HG03196 (cell line): ENCODE measurements around the gene EGFL6.
A peak's percentile ranks its signal among the peaks of the same experiment; 100 is the strongest.

Source experiments
- ATAC-seq: cut with Tn5 transposase; IDR thresholded peaks from one replicate; pipeline ENCODE4 v1.9.1; 2021; ENCODE audit not compliant: unreplicated experiment

Gene EGFL6

DNA sequence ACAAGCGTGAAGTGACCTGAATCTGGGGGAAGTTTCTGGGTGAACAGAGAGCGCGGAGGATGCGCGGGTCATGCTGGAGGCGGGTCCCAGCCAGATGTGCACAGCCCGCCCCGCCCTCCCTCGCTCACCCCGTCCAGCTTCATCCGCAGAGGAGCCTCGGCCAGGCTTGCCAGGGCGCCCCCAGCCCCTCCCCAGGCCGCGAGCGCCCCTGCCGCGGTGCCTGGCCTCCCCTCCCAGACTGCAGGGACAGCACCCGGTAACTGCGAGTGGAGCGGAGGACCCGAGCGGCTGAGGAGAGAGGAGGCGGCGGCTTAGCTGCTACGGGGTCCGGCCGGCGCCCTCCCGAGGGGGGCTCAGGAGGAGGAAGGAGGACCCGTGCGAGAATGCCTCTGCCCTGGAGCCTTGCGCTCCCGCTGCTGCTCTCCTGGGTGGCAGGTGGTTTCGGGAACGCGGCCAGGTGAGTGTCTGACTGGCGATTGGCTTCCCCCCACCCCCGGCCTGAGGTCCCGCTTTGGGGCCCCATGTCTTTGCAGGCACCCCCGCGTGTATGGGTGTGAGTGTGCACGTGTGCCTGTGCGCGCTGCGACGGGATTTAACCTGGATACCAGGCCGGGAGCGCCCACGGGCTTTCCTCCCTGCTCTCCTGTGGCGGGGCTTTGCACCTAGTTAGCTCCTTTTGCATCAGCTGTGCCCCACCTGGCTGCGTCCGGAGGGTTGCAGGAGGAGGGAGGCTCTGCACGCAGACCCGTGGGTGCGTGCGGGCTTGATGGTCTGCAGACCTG is at the start of gene EGFL6:
EGFL6 (plus strand) TSS at position 123 of the 782 bp plus-strand sequence; CDS start at position 384, 261 bp downstream.
- ATAC-seq = no peak

DNA sequence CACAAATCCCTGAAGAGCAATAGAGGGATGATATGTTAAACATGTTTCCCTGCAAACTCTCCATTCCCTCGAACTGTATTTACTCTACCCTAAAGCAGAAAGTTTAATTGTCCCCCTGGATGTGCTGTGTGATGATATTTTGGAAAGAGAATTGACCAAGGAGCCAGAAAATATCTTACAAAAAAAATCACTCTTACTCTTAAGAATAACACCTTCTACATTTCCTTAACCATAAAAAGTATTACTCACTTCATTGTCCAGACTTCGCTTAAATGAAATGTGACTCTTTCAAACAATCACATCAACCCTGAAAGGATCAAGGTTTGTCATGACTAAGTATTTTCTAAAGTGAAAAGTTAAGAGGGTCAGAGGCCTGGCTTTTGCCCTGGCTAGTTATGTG is 49.0 kb upstream of the EGFL6 start:
- no peak for ATAC-seq

GRCh38 chrX:13520936-13521335 is 48.5 kb upstream of the EGFL6 start:
- no peak for ATAC-seq

GRCh38 chrX:13522811-13523210 is 46.6 kb upstream of the EGFL6 start:
- ATAC-seq = no peak

DNA sequence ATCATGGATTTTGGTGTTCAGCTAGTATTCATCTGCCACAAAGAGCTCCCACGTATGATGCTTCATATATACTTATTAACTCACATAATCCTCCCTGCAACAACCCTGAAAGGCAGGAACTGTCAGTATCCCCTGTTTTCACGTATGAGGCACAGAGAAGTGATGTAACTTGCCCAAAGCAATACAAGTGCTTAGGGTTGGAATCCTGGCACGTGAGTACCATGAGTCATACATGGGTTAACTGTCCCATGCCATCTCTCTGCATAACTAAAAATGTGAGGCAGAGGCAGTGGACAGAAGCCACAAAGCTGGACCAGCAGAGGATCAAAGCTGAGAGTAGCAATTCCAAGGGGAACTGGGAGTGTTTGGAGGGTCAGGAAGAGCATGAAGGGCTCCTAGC is 35.7 kb upstream of the EGFL6 start:
- ATAC-seq = no peak

DNA sequence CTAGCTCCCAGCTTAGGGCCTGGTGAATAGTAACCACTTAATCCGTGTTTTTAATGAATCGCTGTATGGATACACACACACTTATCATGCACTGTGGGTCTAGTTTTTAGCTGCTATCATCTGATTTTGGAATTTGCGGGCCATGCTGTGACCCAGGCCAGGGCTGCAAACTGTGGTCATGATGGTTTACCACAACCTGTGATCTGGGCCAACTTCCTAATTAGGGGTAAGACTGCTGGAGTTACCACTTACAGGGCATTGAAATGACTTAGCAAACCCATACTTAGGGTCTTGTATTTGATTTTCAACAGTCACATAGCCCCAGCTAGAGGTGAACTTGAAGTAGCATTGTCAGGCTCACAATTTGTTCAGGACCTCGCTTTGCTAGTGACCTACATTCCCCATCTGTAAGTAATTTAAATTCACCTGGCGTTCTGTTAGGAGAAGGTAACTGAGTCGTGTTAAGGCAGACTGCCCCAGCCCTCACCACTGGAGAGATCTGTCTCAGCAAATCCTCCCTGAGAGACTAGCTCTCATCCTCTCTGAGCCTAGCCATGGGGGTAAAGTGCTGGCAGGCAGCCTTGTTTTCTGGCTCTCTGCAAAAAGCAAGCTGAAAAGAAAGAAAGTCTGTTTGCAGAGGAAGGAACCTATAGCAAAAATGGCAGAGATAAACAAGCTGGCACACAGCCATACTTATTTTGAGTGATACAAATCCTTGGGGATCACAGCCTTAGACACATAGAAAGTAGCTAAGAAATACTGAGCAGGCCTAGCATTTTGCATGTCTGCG is 33.8 kb upstream of the EGFL6 start:
- no peak for ATAC-seq

DNA sequence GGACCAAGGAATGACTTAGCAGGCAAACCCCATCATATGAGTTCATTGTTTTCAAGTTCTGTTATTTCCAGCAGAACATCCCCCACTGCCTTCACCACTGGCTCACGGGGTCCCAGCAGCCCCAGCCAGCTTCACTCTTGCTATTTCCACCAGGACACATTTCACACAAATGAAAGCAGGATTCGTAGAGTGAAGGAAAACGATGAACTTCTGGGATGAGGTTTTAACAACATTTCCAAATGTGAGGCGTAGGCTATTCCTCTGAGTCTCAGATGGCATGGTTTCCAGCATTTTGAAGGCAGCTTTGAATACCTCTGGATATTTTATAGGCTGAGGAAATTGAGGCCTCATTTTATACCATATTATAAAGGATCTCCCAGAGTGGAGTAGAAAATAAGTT is 32.9 kb upstream of the EGFL6 start:
- no peak for ATAC-seq

DNA sequence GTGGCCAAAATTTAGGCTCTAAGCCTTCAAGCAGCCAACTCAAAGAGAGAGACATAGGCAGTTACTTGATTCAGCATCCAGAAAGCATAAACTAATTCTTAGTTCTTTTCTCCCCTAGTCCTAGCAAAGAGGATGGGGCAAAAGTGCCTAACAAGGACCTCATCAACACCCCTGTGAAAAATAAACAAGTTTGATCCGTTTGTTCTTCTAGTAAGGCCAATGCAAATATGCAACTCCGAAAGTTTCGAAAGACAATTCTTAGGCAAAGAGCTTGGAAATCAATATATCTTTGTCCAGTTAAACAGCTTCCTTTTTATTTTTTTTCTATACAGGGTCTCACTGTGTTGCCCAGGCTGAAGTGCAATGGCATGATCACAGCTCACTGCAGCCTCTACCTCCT is 31.0 kb upstream of the EGFL6 start:
- ATAC-seq = no peak

GRCh38 chrX:13540602-13541001 is 28.8 kb upstream of the EGFL6 start:
- no peak for ATAC-seq

DNA sequence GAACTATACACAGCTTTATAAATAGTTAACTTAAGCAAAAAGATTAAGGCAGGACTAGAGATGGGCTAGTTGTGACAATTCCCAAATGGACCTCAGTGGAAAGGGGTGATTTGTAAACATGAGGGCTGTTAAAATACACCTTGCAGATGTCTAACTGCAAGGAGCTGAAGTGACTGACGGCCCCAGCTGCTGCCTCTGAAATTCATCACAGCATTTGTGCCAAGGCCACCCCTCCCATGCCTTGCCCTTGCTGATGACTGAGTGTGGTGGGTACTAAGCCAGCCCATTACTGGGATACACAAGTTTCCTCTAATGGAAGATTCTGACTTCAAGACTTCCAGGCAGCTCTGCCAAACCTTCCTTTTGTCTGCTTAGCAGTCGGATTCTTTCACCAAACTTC is 23.7 kb upstream of the EGFL6 start:
- no peak for ATAC-seq

DNA sequence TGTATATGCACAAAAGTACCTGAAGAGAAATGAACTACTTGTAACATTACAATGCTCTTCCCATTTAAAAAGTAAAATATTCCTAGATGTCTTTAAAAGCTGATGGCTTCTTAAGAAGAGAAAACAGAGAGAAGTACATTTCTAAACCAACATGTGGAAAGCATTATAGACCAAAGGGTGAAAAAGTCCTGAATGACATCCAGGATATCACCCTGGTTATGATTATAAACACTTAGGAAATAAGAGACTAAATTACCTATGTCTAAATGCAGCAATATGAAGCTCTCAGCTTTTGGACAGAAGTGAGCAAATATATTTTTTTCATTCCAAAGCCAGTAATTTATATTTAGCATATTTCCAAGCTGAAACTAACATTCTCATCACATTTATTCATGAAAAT is 21.7 kb upstream of the EGFL6 start:
- ATAC-seq = no peak

GRCh38 chrX:13550346-13550745 is 19.1 kb upstream of the EGFL6 start:
- no peak for ATAC-seq

DNA sequence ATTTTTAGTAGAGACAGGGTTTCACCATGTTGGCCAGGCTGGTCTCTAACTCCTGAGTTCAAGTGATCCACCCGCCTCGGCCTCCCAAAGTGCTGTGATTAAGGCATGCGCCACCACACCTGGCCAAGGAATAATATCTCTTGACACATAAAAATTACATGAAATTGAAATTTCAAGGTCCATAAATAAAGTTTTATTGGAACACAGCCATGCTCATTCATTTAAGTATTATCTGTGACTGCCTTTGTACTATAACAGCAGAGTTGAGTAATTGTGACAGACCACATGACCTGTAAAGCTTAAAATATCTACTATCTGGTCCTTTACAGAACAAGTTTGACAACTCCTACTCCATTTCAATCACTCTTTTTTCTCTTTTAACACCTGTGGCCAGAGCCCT is 17.8 kb upstream of the EGFL6 start:
- ATAC-seq = no peak

GRCh38 chrX:13552892-13553291 is 16.5 kb upstream of the EGFL6 start:
- ATAC-seq = no peak

DNA sequence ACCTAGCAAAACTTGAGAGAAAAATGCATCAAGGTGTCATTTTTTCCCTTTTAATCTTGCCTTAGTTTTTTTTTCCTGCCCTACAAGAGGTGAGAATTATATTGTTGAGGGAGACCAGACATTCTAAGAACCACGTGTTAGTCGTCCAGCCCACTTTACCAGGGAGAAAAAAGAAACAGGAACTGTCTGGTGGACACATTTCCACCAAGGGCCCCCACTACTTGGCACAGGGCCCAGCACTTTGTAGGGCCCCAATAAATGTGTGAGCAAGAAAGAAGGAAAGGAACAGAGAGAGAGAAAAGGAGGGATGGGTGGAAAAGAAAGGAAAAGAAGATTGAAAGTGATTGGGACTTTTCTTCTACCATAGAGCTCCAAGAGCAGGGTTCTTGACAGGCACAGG is 3.9 kb upstream of the EGFL6 start:
- ATAC-seq = no peak

DNA sequence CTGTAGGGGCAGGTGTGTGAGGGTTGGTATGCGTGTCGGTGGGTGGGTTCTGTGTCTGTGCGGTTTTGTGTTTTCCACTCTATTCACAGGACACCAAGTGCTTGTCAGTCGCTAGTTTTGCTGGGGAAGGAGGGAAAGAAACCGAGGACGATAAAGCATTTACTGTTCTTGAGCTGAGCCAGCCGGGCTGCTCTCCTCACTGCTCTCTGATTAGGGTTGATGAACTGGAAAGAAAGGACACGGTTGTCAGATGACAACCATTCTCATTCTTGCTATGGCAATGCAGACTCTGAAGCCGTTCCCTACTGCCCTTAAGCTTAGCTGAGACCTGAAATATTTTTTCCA is 832 bp downstream of the EGFL6 start:
- no peak for ATAC-seq

DNA sequence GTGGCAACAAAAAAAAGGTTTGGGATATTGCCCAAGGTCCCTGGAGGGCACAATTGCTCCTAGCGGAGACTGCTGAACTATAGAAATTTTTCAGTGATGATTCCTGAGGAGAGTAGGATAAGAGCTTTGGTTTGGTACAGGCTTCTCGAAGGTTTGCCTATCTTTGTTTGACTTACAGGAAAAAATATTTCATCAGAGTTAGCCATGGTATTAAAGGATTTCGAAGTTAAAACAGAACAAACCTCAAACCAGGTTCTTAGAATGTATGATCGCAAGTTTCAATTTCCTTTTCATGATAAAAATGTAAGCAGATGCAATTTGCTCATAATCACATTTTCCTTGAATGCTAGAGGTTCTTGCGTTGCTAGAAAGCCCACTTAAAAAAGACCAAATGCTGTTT is 1.7 kb downstream of the EGFL6 start:
- ATAC-seq = no peak

GRCh38 chrX:13574600-13574999 is 5.2 kb downstream of the EGFL6 start:
- ATAC-seq = peak; percentile 58

DNA sequence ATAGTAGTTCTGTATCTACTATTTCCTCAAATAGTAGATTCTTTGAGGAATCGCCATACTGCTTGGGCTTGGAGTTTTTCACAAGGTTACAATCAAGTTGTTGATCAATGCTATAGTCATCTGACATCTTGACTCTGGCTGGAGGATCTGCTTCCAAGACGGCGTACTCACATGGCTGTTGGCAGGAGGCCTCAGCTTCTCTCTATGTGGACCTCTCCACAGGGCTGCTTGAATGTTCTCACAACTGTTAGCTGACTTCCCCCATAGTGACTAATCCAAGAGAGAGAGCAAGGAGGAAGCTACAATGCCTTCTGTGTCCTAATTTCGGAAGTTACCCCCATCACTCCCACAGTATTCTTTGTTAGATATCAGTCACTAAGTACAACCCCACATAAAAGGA is 10.3 kb downstream of the EGFL6 start:
- no peak for ATAC-seq

- no peak for ATAC-seq
Measured at GRCh38 chrX:13581554-13581953, 12.2 kb downstream of the EGFL6 start.

- no peak for ATAC-seq
Measured at GRCh38 chrX:13587786-13588477, 18.5 kb downstream of the EGFL6 start.

DNA sequence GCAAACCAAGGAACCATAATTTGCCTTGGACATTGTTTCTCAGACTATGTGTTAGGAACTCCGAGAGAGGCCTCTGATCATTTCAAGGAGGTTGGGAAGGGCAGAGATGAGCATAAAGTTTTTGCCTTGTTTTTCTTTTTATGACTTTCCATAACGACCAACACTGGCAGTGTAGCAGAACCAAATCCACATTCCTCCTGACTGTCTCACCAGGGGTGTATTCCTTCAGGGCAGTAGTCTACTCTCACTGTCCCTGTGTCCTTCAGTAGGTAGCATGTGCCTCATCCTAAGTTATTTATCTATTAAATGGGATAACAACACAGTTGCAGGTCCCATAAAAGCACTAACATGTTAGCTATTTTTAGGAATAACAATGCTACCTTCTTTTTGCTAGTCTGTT is 20.8 kb downstream of the EGFL6 start:
- no peak for ATAC-seq
